Liver (tissue), 9 donors: ENCODE data around the gene HAND1. TPM values are rescaled to one million over a fixed set of nuclear protein-coding genes. Genes with fewer than 3 reads are reported as not detected.

Experiments
- DNase-seq: peaks from one replicate; pipeline ENCODE4 v3.0.0-alpha.2; 2017; ENCODE audit warnings: low spot score
- H3K27ac ChIP-seq, 2 donors: one replicate each; pipeline ENCODE4 v1.7.0; 2013; ENCODE audit warnings: inconsistent platforms in 2 of 2, low read length in 2 of 2, control low read depth in 1 of 2, low read depth in 1 of 2, mild to moderate bottlenecking in 1 of 2
- H3K27me3 ChIP-seq, 4 donors: one replicate each; pipeline versions ENCODE4 v1.6.1 to v1.7.0; 2013; ENCODE audit warnings: low read length in 3 of 4, inconsistent platforms in 1 of 4, mild to moderate bottlenecking in 1 of 4, moderate library complexity in 1 of 4; ENCODE audit not compliant: control insufficient read depth in 4 of 4, insufficient read depth in 4 of 4
- H3K36me3 ChIP-seq, 4 donors: one replicate each; pipeline versions ENCODE4 v1.6.1 to v1.7.0; 2013; ENCODE audit warnings: low read length in 3 of 4, mild to moderate bottlenecking in 3 of 4, low read depth in 1 of 4, moderate library complexity in 1 of 4; ENCODE audit not compliant: control insufficient read depth in 4 of 4, insufficient read depth in 3 of 4
- H3K4me1 ChIP-seq, 4 donors: one replicate each; pipeline versions ENCODE4 v1.6.1 to v1.7.0; 2013; ENCODE audit warnings: low read length in 3 of 4, mild to moderate bottlenecking in 3 of 4, moderate library complexity in 1 of 4; ENCODE audit not compliant: control insufficient read depth in 4 of 4, insufficient read depth in 4 of 4
- H3K4me3 ChIP-seq, 3 donors: one replicate each; pipeline versions ENCODE4 v1.6.1 to v1.7.0; 2013; ENCODE audit warnings: low read length in 3 of 3, control low read depth in 1 of 3, low read depth in 1 of 3, mild to moderate bottlenecking in 1 of 3
- H3K9ac ChIP-seq, 2 donors: one replicate each; pipeline ENCODE4 v1.7.0; 2013; ENCODE audit warnings: low read length in 2 of 2, mild to moderate bottlenecking in 2 of 2, moderate library complexity in 2 of 2, control low read depth in 1 of 2, low read depth in 1 of 2
- H3K9me3 ChIP-seq, 4 donors: one replicate each; pipeline versions ENCODE4 v1.6.1 to v1.7.0; 2013; ENCODE audit warnings: low read length in 3 of 4; ENCODE audit not compliant: control insufficient read depth in 4 of 4
- ATF3 ChIP-seq: IDR thresholded peaks from 2 replicates; pipeline ENCODE4 v1.6.1; 2016; ENCODE audit warnings: antibody characterized with exemption
- EGR1 ChIP-seq, 2 donors: IDR thresholded peaks; 2 replicates each; pipeline ENCODE4 v1.6.1; 2016 to 2018; ENCODE audit warnings: antibody characterized with exemption in 2 of 2, low read depth in 2 of 2
- FOXA1 ChIP-seq: IDR thresholded peaks from 2 replicates; pipeline ENCODE4 v1.6.1; 2016; ENCODE audit warnings: antibody characterized with exemption
- FOXA2 ChIP-seq: IDR thresholded peaks from 2 replicates; pipeline ENCODE4 v1.6.1; 2016; ENCODE audit warnings: antibody characterized with exemption
- GABPA ChIP-seq, 2 donors: IDR thresholded peaks in 1 of 2; conservative IDR thresholded peaks in 1 of 2; 2 replicates each; pipeline ENCODE4 v1.6.1; 2016; ENCODE audit warnings: antibody characterized with exemption in 2 of 2, mild to moderate bottlenecking in 1 of 2, moderate library complexity in 1 of 2
- HNF4G ChIP-seq: IDR thresholded peaks from 2 replicates; pipeline ENCODE4 v1.6.1; 2016; ENCODE audit warnings: antibody characterized with exemption
- JUND ChIP-seq, 2 donors: IDR thresholded peaks; 2 replicates each; pipeline ENCODE4 v1.6.1; 2016; ENCODE audit warnings: antibody characterized with exemption in 2 of 2
- MAX ChIP-seq: IDR thresholded peaks from 2 replicates; pipeline ENCODE4 v1.6.1; 2016; ENCODE audit warnings: antibody characterized with exemption
- NR2F2 ChIP-seq: IDR thresholded peaks from 2 replicates; pipeline ENCODE4 v1.6.1; 2016; ENCODE audit warnings: antibody characterized with exemption
- RAD21 ChIP-seq, 2 donors: IDR thresholded peaks; 2 replicates each; pipeline ENCODE4 v1.6.1; 2016; ENCODE audit warnings: antibody characterized with exemption in 2 of 2, mild to moderate bottlenecking in 2 of 2
- RXRA ChIP-seq, 2 donors: IDR thresholded peaks; 2 replicates each; pipeline ENCODE4 v1.6.1; 2017 to 2018; ENCODE audit warnings: antibody characterized with exemption in 2 of 2, mild to moderate bottlenecking in 1 of 2
- TAF1 ChIP-seq: conservative IDR thresholded peaks from 2 replicates; pipeline ENCODE4 v1.6.1; 2016; ENCODE audit warnings: antibody characterized with exemption, mild to moderate bottlenecking
- YY1 ChIP-seq: IDR thresholded peaks from 2 replicates; pipeline ENCODE4 v1.6.1; 2016; ENCODE audit warnings: antibody characterized with exemption, mild to moderate bottlenecking
- ZBTB33 ChIP-seq: IDR thresholded peaks from 2 replicates; pipeline ENCODE4 v1.6.1; 2016; ENCODE audit warnings: antibody characterized with exemption
- WGBS: extraction: QIAGEN DNeasy Blood & Tissue Kit; methylation state at CpG from one replicate; pipeline ENCODE4 v1.1.7; 2013; 5-methylcytosine and 5-hydroxymethylcytosine counted together
- polyA plus RNA-seq, 2 donors: library from polyadenylated mRNA; stranded (reverse) in 1 of 2; unstranded in 1 of 2; fragments of 200-250 nt in 1 of 2; fragments of >200 nt in 1 of 2; fragmentation: Nextera tagmentation in 1 of 2; extraction: Ambion mirVana in 1 of 2; gene quantifications; one replicate each; pipeline versions ENCODE4 v1.2.1 to v1.2.3, GENCODE V29; 2013 to 2015
- total RNA-seq, 2 donors: library from RNA; depleted of rRNA; stranded (reverse); fragments of >200 nt; gene quantifications; one replicate each; pipeline ENCODE4 v1.2.3, GENCODE V29; 2014
- donor health status: healthy.
- donor health status: healthy.
- donor health status: healthy.
- donor health status: healthy.
- donor health status: healthy.

HAND1 gene
- not detected for total RNA-seq
- not detected for polyA plus RNA-seq

- peaks cover 3 to 52% (median 32%) of the 10 kb centered on the region in 4 donors for H3K27me3 ChIP-seq
- WGBS = 4% methylated on average over 20 of the region's 20 CpGs
- TF ChIP-seq GABPA (IDR thresholded peaks at IDR 0.05 in 1 of 2, conservative IDR thresholded peaks at IDR 0.05 in 1 of 2) (no peak), EGR1 (IDR thresholded peaks at IDR 0.05; ENCODE audit: low read depth in 2 of 2) (no peak), NR2F2 (no peak), YY1 (no peak), FOXA1 (no peak)
- peaks cover 13 to 31% (median 24%) of the 10 kb centered on the region in 4 donors for H3K4me1 ChIP-seq
- H3K9ac ChIP-seq = no peak within 1 kb of the TSS
- no peak for DNase-seq
- H3K27ac ChIP-seq = no peak within 1 kb of the TSS
- no peaks in the 10 kb centered on the region for H3K36me3 ChIP-seq
- no peaks in the 10 kb centered on the region for H3K9me3 ChIP-seq
- H3K4me3 ChIP-seq = peak within 1 kb of the TSS in 1 of 3 donors; percentile 12
Measured at GRCh38 chr5:154478224-154478565, at the start of gene HAND1. Gene HAND1, minus strand, starts transcription at chr5:154478227. Its CDS starts 219 bp downstream, at chr5:154478008.

- no peaks in the 10 kb centered on the region for H3K9me3 ChIP-seq
- H3K9ac ChIP-seq = no peak overlapping the region
- H3K27me3 ChIP-seq = peaks cover 0 to 4% (median 0%) of the 10 kb centered on the region in 4 donors
- H3K4me1 ChIP-seq = no peaks in the 10 kb centered on the region
- H3K4me3 ChIP-seq = no peak overlapping the region
- 87% methylated on average over 12 of the region's 12 CpGs for WGBS
- no peak for DNase-seq
- H3K36me3 ChIP-seq = no peaks in the 10 kb centered on the region
- no peak for TF ChIP-seq HNF4G
- no peak for TF ChIP-seq RAD21 (IDR thresholded peaks at IDR 0.05)
- TF ChIP-seq NR2F2 = no peak
- TF ChIP-seq MAX = no peak
- TF ChIP-seq JUND (IDR thresholded peaks at IDR 0.05) = no peak
- no peak for TF ChIP-seq ATF3
- TF ChIP-seq TAF1 = no peak
- TF ChIP-seq FOXA2 = no peak
- no peak for TF ChIP-seq ZBTB33
- no peak for TF ChIP-seq GABPA (IDR thresholded peaks at IDR 0.05 in 1 of 2, conservative IDR thresholded peaks at IDR 0.05 in 1 of 2)
- no peak overlapping the region for H3K27ac ChIP-seq
Measured at GRCh38 chr5:154526231-154527226, 48.5 kb upstream of the HAND1 start.

GRCh38 chr5:154524859-154525258 lies 46.8 kb upstream of the HAND1 start:
- H3K4me3 ChIP-seq = no peak overlapping the region
- peaks cover 0 to 7% (median 3%) of the 10 kb centered on the region in 4 donors for H3K4me1 ChIP-seq
- H3K27ac ChIP-seq = no peak overlapping the region
- no peak for DNase-seq
- no peaks in the 10 kb centered on the region for H3K36me3 ChIP-seq
- WGBS = 75% methylated on average over 2 of the region's 2 CpGs
- H3K9ac ChIP-seq = no peak overlapping the region
- peaks cover 0 to 4% (median 0%) of the 10 kb centered on the region in 4 donors for H3K27me3 ChIP-seq
- H3K9me3 ChIP-seq = no peaks in the 10 kb centered on the region
- TF ChIP-seq EGR1 (IDR thresholded peaks at IDR 0.05; ENCODE audit: low read depth in 2 of 2) (no peak), RXRA (IDR thresholded peaks at IDR 0.05) (no peak), GABPA (IDR thresholded peaks at IDR 0.05 in 1 of 2, conservative IDR thresholded peaks at IDR 0.05 in 1 of 2) (no peak)
